ENCODE measurements around the gene SLC16A5. TPM values are rescaled to one million over a fixed set of nuclear protein-coding genes. Genes with fewer than 3 reads are reported as not detected.

SLC16A5 gene
- total RNA-seq, 1 donor from 2014 or later = 50.9 TPM

DNA sequence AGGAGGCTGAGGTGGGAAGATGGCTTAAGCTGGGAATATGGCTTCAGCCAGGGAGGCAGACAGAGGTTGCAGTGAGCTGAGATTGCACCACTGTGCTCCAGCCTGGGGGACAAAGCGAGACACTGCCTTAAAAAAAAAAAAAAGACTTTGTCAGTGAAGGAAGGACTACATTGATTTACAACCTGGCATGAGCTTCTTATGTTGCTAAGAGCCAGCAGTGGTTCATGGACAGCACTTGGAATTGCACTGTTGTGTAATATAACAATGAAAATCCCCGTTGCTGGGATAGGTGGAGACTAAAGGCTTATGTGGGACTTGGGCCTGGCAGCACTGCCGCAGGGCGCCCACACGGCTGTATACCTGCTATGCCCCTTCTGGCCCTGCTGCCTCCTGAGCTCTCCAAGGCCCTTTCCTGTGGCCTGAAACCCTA is 14.1 kb upstream of the SLC16A5 start:
- Mint-ChIP-seq H3K4me1 (ENCODE audit: unreplicated experiment) (peaks cover 5% of the 10 kb centered on the region), H3K9me3 (ENCODE audit: unreplicated experiment) (no peaks in the 10 kb centered on the region), H3K27me3 (ENCODE audit: unreplicated experiment) (peaks cover 4% of the 10 kb centered on the region), H3K36me3 (ENCODE audit: low read depth, unreplicated experiment) (no peaks in the 10 kb centered on the region), H3K4me3 (ENCODE audit: unreplicated experiment) (no peak overlapping the region), H3K27ac (ENCODE audit: unreplicated experiment) (peak overlapping the region; percentile 36)
- DNase-seq (ENCODE audit: low spot score) = no peak
- TF ChIP-seq, protein P1, sequence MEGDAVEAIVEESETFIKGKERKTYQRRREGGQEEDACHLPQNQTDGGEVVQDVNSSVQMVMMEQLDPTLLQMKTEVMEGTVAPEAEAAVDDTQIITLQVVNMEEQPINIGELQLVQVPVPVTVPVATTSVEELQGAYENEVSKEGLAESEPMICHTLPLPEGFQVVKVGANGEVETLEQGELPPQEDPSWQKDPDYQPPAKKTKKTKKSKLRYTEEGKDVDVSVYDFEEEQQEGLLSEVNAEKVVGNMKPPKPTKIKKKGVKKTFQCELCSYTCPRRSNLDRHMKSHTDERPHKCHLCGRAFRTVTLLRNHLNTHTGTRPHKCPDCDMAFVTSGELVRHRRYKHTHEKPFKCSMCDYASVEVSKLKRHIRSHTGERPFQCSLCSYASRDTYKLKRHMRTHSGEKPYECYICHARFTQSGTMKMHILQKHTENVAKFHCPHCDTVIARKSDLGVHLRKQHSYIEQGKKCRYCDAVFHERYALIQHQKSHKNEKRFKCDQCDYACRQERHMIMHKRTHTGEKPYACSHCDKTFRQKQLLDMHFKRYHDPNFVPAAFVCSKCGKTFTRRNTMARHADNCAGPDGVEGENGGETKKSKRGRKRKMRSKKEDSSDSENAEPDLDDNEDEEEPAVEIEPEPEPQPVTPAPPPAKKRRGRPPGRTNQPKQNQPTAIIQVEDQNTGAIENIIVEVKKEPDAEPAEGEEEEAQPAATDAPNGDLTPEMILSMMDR (IDR thresholded peaks at IDR 0.05; ENCODE audit: unreplicated experiment) = no peak

DNA sequence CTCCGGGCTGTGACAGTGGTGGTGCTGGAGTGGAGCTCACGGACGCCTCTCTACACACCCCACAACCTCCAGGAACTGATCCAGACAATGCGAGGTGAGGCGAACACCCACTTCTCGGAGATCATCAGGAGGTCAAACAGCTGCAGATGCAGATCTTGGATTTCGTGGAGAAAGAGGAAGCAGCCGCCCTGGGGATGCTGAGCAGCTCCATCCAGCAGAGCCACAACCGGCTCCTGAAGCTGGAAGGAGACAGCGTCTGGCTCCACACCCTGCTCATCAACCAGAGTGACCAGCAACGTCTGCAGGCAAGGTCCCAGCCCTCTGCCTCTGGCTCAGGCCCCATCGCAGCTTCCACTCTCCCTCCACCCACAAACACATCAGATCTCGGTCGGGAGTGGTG is 13.2 kb upstream of the SLC16A5 start:
- no peak for DNase-seq (ENCODE audit: low spot score)
- Mint-ChIP-seq H3K9me3 (ENCODE audit: unreplicated experiment) (no peaks in the 10 kb centered on the region), H3K27ac (ENCODE audit: unreplicated experiment) (no peak overlapping the region), H3K4me3 (ENCODE audit: unreplicated experiment) (no peak overlapping the region), H3K27me3 (ENCODE audit: unreplicated experiment) (peaks cover 2% of the 10 kb centered on the region), H3K4me1 (ENCODE audit: unreplicated experiment) (peaks cover 2% of the 10 kb centered on the region), H3K36me3 (ENCODE audit: low read depth, unreplicated experiment) (no peaks in the 10 kb centered on the region)
- TF ChIP-seq, protein P1 (IDR thresholded peaks at IDR 0.05; ENCODE audit: unreplicated experiment) = no peak

DNA sequence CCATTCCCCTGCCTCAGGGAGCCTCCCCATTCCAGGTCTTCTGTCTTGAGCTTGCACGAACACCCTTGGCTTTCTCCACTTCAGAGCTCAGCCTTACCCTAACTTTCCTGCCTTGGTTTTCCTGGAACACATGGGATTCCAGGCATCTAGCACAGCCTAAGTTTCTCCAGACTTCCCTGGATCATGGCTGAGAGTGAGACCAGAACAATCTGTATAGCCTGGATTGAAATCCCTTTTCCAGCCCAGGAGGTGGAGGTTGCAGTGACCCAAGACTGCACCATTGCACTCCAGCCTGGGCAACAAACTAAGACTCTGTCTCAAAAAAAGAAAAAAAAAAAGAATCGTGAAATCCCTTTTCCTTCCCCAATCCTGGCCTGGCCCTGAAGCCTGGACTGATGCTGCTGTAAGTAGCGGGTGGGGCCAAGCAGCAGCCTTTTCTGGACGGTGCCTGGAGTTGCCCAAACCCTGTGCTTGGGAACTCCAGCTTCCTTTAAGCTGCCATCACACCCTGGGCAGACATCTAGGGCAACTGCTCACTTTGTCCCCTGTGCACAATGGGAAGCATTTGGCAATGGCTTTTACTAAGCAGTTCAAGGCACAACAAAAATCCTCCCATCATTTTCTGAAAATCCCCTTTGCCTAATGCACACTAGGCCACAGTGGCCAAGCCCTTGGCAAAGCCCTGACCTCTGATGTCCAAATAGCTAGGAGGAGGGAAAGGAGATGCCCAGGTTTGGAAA is 12.0 kb upstream of the SLC16A5 start:
- H3K4me3 Mint-ChIP-seq (ENCODE audit: unreplicated experiment) = no peak overlapping the region
- H3K4me1 Mint-ChIP-seq (ENCODE audit: unreplicated experiment) = peaks cover 2% of the 10 kb centered on the region
- TF ChIP-seq, protein P1 (IDR thresholded peaks at IDR 0.05; ENCODE audit: unreplicated experiment) = no peak
- no peaks in the 10 kb centered on the region for H3K36me3 Mint-ChIP-seq (ENCODE audit: low read depth, unreplicated experiment)
- H3K9me3 Mint-ChIP-seq (ENCODE audit: unreplicated experiment) = no peaks in the 10 kb centered on the region
- H3K27ac Mint-ChIP-seq (ENCODE audit: unreplicated experiment) = no peak overlapping the region
- H3K27me3 Mint-ChIP-seq (ENCODE audit: unreplicated experiment) = peaks cover 2% of the 10 kb centered on the region
- DNase-seq (ENCODE audit: low spot score) = no peak

DNA sequence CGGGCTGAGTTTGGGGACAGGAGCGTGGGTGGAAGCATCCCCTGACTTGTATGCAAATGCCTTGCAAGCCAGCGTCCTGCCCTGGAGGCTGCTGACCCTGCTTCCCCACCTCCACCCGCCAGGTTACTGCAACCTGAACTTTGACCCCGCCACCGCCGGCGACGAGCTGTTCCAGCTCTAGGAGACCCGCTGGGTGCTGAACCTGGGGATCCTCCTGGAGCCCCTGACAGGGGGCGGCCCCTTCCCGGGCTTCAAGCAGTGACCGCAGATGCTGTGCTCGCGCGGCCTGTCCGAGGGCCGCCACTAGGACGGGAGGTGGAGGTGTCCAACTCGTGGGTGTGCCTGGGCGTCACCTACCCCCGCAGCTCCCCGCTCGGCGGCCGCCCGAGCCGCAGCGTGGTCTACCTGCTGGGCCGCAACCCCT is 10.7 kb upstream of the SLC16A5 start:
- no peak overlapping the region for H3K27ac Mint-ChIP-seq (ENCODE audit: unreplicated experiment)
- H3K27me3 Mint-ChIP-seq (ENCODE audit: unreplicated experiment) = peaks cover 2% of the 10 kb centered on the region
- DNase-seq (ENCODE audit: low spot score) = no peak

More for the DNA sequence above, 10.7 kb upstream of the SLC16A5 start:
- Mint-ChIP-seq H3K9me3 (ENCODE audit: unreplicated experiment) (no peaks in the 10 kb centered on the region), H3K4me1 (ENCODE audit: unreplicated experiment) (peaks cover 2% of the 10 kb centered on the region), H3K4me3 (ENCODE audit: unreplicated experiment) (no peak overlapping the region), H3K36me3 (ENCODE audit: low read depth, unreplicated experiment) (no peaks in the 10 kb centered on the region)
- TF ChIP-seq, protein P1 (IDR thresholded peaks at IDR 0.05; ENCODE audit: unreplicated experiment) = no peak

All from endothelial cell (in vitro differentiated cells).